Bronchial epithelial cell (primary cell): ENCODE results near the gene CENPS. TPM values are rescaled to one million over a fixed set of nuclear protein-coding genes. Genes with fewer than 3 reads are reported as not detected.

Experiments used
- DNase-seq: peaks from one replicate; pipeline ENCODE4 v3.0.0-alpha.2; 2010; ENCODE audit warnings: low read depth
- FAIRE-seq: peaks from 2 replicates; lab custom pipeline; 2011; peaks lifted over from hg19 to GRCh38; lab: Jason Lieb, UNC
- H3K27me3 ChIP-seq: 2 replicates; pipeline ENCODE4 v1.5.1; 2011; ENCODE audit warnings: low read length; ENCODE audit not compliant: control insufficient read depth, insufficient read depth
- H3K36me3 ChIP-seq: 2 replicates; pipeline ENCODE4 v1.5.1; 2011; ENCODE audit warnings: low read length; ENCODE audit not compliant: control insufficient read depth, insufficient read depth
- H3K4me3 ChIP-seq: 2 replicates; pipeline ENCODE4 v1.5.1; 2011; ENCODE audit warnings: mild to moderate bottlenecking, low read depth, low read length, control low read depth
- total RNA-seq: library from RNA; depleted of rRNA; stranded (reverse); fragments of >200 nt; gene quantifications from 2 replicates; pipeline ENCODE4 v1.2.1, GENCODE V29; 2014
- TF ChIP-seq, protein P1 (sequence below): IDR thresholded peaks from 2 replicates; pipeline ENCODE4 v1.5.1; 2011; ENCODE audit warnings: mild to moderate bottlenecking, moderate library complexity, low read length, control low read depth, inconsistent platforms; ENCODE audit not compliant: insufficient read depth, severe bottlenecking

Gene CENPS
- total RNA-seq, 1 donor from 2014 or later: 8.4 TPM

- no peaks in the 10 kb centered on the region for H3K36me3 ChIP-seq
- H3K27me3 ChIP-seq: no peaks in the 10 kb centered on the region
- TF ChIP-seq, protein P1, sequence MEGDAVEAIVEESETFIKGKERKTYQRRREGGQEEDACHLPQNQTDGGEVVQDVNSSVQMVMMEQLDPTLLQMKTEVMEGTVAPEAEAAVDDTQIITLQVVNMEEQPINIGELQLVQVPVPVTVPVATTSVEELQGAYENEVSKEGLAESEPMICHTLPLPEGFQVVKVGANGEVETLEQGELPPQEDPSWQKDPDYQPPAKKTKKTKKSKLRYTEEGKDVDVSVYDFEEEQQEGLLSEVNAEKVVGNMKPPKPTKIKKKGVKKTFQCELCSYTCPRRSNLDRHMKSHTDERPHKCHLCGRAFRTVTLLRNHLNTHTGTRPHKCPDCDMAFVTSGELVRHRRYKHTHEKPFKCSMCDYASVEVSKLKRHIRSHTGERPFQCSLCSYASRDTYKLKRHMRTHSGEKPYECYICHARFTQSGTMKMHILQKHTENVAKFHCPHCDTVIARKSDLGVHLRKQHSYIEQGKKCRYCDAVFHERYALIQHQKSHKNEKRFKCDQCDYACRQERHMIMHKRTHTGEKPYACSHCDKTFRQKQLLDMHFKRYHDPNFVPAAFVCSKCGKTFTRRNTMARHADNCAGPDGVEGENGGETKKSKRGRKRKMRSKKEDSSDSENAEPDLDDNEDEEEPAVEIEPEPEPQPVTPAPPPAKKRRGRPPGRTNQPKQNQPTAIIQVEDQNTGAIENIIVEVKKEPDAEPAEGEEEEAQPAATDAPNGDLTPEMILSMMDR: no peak
- H3K4me3 ChIP-seq: no peak overlapping the region
- FAIRE-seq (no peak), DNase-seq (no peak)
These were observed 2.9 kb downstream of the CENPS start for GRCh38 chr1:10432910-10433700.

DNA sequence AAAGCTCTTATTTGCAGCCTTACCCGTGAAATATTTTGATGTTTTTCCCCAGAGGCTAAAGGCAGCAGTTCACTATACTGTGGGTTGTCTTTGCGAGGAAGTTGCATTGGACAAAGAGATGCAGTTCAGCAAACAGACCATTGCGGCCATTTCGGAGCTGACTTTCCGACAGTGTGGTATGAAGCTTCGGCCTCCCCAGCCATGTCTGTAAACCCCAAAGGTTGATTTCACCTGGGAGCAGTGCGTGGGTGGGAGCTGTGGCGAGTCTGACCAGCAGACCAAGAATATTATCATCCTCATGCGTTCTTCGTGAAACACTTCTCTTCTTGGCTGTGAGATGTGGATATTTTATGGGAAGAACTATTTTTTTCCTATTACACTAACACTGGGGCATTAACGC, 3.6 kb downstream of the CENPS start:
- DNase-seq (no peak), FAIRE-seq (no peak)
- no peaks in the 10 kb centered on the region for H3K27me3 ChIP-seq
- TF ChIP-seq, protein P1: no peak
- H3K4me3 ChIP-seq: no peak overlapping the region
- no peaks in the 10 kb centered on the region for H3K36me3 ChIP-seq

GRCh38 chr1:10434590-10434989, 4.4 kb downstream of the CENPS start:
- Histone ChIP-seq H3K4me3 (no peak overlapping the region), H3K27me3 (no peaks in the 10 kb centered on the region), H3K36me3 (no peaks in the 10 kb centered on the region)
- TF ChIP-seq, protein P1: no peak
- FAIRE-seq (no peak), DNase-seq (no peak)

GRCh38 chr1:10437052-10437451, 6.8 kb downstream of the CENPS start:
- DNase-seq: no peak
- TF ChIP-seq, protein P1: no peak
- H3K27me3 ChIP-seq: no peaks in the 10 kb centered on the region
- FAIRE-seq: no peak
- no peak overlapping the region for H3K4me3 ChIP-seq
- no peaks in the 10 kb centered on the region for H3K36me3 ChIP-seq

DNA sequence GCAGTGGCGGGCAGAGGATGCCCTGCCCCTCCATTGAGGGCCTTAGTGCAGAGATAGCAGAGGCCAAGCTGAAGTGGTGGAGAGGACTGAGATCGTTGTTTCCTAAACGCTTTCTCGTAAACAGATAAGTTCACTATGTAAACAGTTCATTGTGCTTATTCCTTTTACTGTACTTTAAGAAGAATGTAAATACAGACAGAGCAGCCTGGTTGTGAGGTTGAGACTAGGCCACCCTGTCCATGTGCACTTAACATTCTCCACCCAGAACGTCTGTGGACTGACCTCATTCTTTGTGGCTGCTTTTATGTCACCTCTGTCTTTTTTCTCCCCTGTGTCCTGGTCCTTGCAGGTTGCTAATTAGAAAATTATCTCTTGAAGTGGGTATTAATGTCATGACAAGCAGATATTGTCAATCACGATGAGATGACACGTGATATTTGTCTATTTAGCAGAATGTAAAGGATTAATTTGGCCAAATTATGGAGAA, 8.5 kb downstream of the CENPS start:
- FAIRE-seq: no peak
- Histone ChIP-seq H3K36me3 (no peaks in the 10 kb centered on the region), H3K4me3 (no peak overlapping the region), H3K27me3 (no peaks in the 10 kb centered on the region)
- no peak for DNase-seq
- TF ChIP-seq, protein P1: no peak

DNA sequence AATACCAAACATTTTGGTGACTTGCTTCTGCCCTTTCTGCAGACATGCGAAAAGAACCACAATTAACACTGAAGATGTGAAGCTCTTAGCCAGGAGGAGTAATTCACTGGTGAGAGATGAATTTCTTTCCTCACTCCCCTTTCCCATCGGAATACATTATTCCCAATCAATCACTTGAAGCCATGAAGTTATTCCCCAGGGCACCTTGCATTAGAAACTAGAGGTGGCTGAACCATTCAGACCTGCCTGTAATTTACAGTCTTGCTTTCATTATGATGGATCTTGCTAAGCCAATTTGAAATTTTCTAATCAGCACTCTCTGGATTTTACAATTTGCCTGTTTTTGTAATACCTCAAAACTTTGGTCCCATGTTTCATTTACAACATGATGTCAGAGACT, 10.1 kb downstream of the CENPS start:
- TF ChIP-seq, protein P1: no peak
- no peaks in the 10 kb centered on the region for H3K36me3 ChIP-seq
- H3K4me3 ChIP-seq: no peak overlapping the region
- DNase-seq: no peak
- no peaks in the 10 kb centered on the region for H3K27me3 ChIP-seq
- no peak for FAIRE-seq
